ENCODE results near the gene B4GALT3. TPM values are rescaled to one million over a fixed set of nuclear protein-coding genes. Genes with fewer than 3 reads are reported as not detected.
A peak's percentile ranks its signal among the peaks of the same experiment; 100 is the strongest.

B4GALT3 gene
- polyA plus RNA-seq, 1 donor, result 38.4 TPM

- Histone ChIP-seq H3K36me3 (ENCODE audit: control insufficient read depth, insufficient read depth, low read length) (peaks cover 63% of the 10 kb centered on the region), H3K9me3 (ENCODE audit: control insufficient read depth, low read depth, low read length) (no peaks in the 10 kb centered on the region), H3K27ac (ENCODE audit: low read length) (no peak overlapping the region), H3K27me3 (ENCODE audit: control insufficient read depth, insufficient read depth, low read length) (no peaks in the 10 kb centered on the region), H3K4me1 (ENCODE audit: control insufficient read depth, insufficient read depth, low read length) (peaks cover 12% of the 10 kb centered on the region), H3K4me3 (ENCODE audit: low read length) (no peak overlapping the region)
- WGBS (ENCODE audit: insufficient coverage, low lambda C conversion rate), result no CpG with 5 or more reads among the region's 11 CpGs
- DNase-seq, result no peak
Observed at GRCh38 chr1:161173711-161174110, 3.6 kb downstream of the B4GALT3 start.

GRCh38 chr1:161172776-161173376, 4.4 kb downstream of the B4GALT3 start:
- no peaks in the 10 kb centered on the region for H3K27me3 ChIP-seq (ENCODE audit: control insufficient read depth, insufficient read depth, low read length)
- H3K4me3 ChIP-seq (ENCODE audit: low read length), result no peak overlapping the region
- H3K27ac ChIP-seq (ENCODE audit: low read length), result no peak overlapping the region
- peaks cover 67% of the 10 kb centered on the region for H3K36me3 ChIP-seq (ENCODE audit: control insufficient read depth, insufficient read depth, low read length)
- no peaks in the 10 kb centered on the region for H3K9me3 ChIP-seq (ENCODE audit: control insufficient read depth, low read depth, low read length)
- peaks cover 9% of the 10 kb centered on the region for H3K4me1 ChIP-seq (ENCODE audit: control insufficient read depth, insufficient read depth, low read length)
- DNase-seq, result no peak
- WGBS (ENCODE audit: insufficient coverage, low lambda C conversion rate), result 100% methylated on average over 1 of the region's 4 CpGs

- no peaks in the 10 kb centered on the region for H3K27me3 ChIP-seq (ENCODE audit: control insufficient read depth, insufficient read depth, low read length)
- no peak overlapping the region for H3K27ac ChIP-seq (ENCODE audit: low read length)
- no peak overlapping the region for H3K4me3 ChIP-seq (ENCODE audit: low read length)
- no peaks in the 10 kb centered on the region for H3K9me3 ChIP-seq (ENCODE audit: control insufficient read depth, low read depth, low read length)
- H3K36me3 ChIP-seq (ENCODE audit: control insufficient read depth, insufficient read depth, low read length), result peaks cover 68% of the 10 kb centered on the region
- WGBS (ENCODE audit: insufficient coverage, low lambda C conversion rate), result no CpG with 5 or more reads among the region's 1 CpG
- H3K4me1 ChIP-seq (ENCODE audit: control insufficient read depth, insufficient read depth, low read length), result peaks cover 8% of the 10 kb centered on the region
- DNase-seq, result no peak
Observed at GRCh38 chr1:161172349-161172748, 5.0 kb downstream of the B4GALT3 start.

GRCh38 chr1:161171696-161172095, 5.6 kb downstream of the B4GALT3 start:
- peaks cover 68% of the 10 kb centered on the region for H3K36me3 ChIP-seq (ENCODE audit: control insufficient read depth, insufficient read depth, low read length)
- no peak overlapping the region for H3K27ac ChIP-seq (ENCODE audit: low read length)
- H3K4me1 ChIP-seq (ENCODE audit: control insufficient read depth, insufficient read depth, low read length), result peaks cover 13% of the 10 kb centered on the region
- no CpG with 5 or more reads among the region's 12 CpGs for WGBS (ENCODE audit: insufficient coverage, low lambda C conversion rate)
- H3K9me3 ChIP-seq (ENCODE audit: control insufficient read depth, low read depth, low read length), result no peaks in the 10 kb centered on the region
- no peak overlapping the region for H3K4me3 ChIP-seq (ENCODE audit: low read length)
- H3K27me3 ChIP-seq (ENCODE audit: control insufficient read depth, insufficient read depth, low read length), result no peaks in the 10 kb centered on the region
- DNase-seq, result no peak

- peaks cover 68% of the 10 kb centered on the region for H3K36me3 ChIP-seq (ENCODE audit: control insufficient read depth, insufficient read depth, low read length)
- no CpG with 5 or more reads among the region's 5 CpGs for WGBS (ENCODE audit: insufficient coverage, low lambda C conversion rate)
Observed at GRCh38 chr1:161171191-161171590, 6.1 kb downstream of the B4GALT3 start.

GRCh38 chr1:161168906-161169305, 8.4 kb downstream of the B4GALT3 start:
- peaks cover 12% of the 10 kb centered on the region for H3K4me1 ChIP-seq (ENCODE audit: control insufficient read depth, insufficient read depth, low read length)
- H3K4me3 ChIP-seq (ENCODE audit: low read length), result no peak overlapping the region
- H3K27me3 ChIP-seq (ENCODE audit: control insufficient read depth, insufficient read depth, low read length), result no peaks in the 10 kb centered on the region
- peaks cover 60% of the 10 kb centered on the region for H3K36me3 ChIP-seq (ENCODE audit: control insufficient read depth, insufficient read depth, low read length)
- no peaks in the 10 kb centered on the region for H3K9me3 ChIP-seq (ENCODE audit: control insufficient read depth, low read depth, low read length)
- no peak for DNase-seq
- WGBS (ENCODE audit: insufficient coverage, low lambda C conversion rate), result no CpG with 5 or more reads among the region's 9 CpGs
- no peak overlapping the region for H3K27ac ChIP-seq (ENCODE audit: low read length)

More at GRCh38 chr1:161171191-161171590, 6.1 kb downstream of the B4GALT3 start:
- Histone ChIP-seq H3K27ac (ENCODE audit: low read length) (no peak overlapping the region), H3K4me3 (ENCODE audit: low read length) (no peak overlapping the region), H3K4me1 (ENCODE audit: control insufficient read depth, insufficient read depth, low read length) (peaks cover 9% of the 10 kb centered on the region), H3K9me3 (ENCODE audit: control insufficient read depth, low read depth, low read length) (no peaks in the 10 kb centered on the region), H3K27me3 (ENCODE audit: control insufficient read depth, insufficient read depth, low read length) (no peaks in the 10 kb centered on the region)
- DNase-seq, result no peak

GRCh38 chr1:161166669-161167548, 10.4 kb downstream of the B4GALT3 start:
- no peaks in the 10 kb centered on the region for H3K9me3 ChIP-seq (ENCODE audit: control insufficient read depth, low read depth, low read length)
- H3K4me1 ChIP-seq (ENCODE audit: control insufficient read depth, insufficient read depth, low read length), result peaks cover 18% of the 10 kb centered on the region
- peaks cover 55% of the 10 kb centered on the region for H3K36me3 ChIP-seq (ENCODE audit: control insufficient read depth, insufficient read depth, low read length)
- H3K4me3 ChIP-seq (ENCODE audit: low read length), result peak overlapping the region; percentile 63
- DNase-seq, result peak in 1 of 2 donors; percentile 33
- no CpG with 5 or more reads among the region's 33 CpGs for WGBS (ENCODE audit: insufficient coverage, low lambda C conversion rate)
- no peaks in the 10 kb centered on the region for H3K27me3 ChIP-seq (ENCODE audit: control insufficient read depth, insufficient read depth, low read length)
- peak overlapping the region; percentile 78 for H3K27ac ChIP-seq (ENCODE audit: low read length)

- H3K4me1 ChIP-seq (ENCODE audit: control insufficient read depth, insufficient read depth, low read length), result peaks cover 20% of the 10 kb centered on the region
- H3K27ac ChIP-seq (ENCODE audit: low read length), result peak within 1 kb of the TSS; percentile 78
- H3K27me3 ChIP-seq (ENCODE audit: control insufficient read depth, insufficient read depth, low read length), result no peaks in the 10 kb centered on the region
- H3K36me3 ChIP-seq (ENCODE audit: control insufficient read depth, insufficient read depth, low read length), result peaks cover 46% of the 10 kb centered on the region
- DNase-seq, result peak; percentile 97 to 99
- no CpG with 5 or more reads among the region's 54 CpGs for WGBS (ENCODE audit: insufficient coverage, low lambda C conversion rate)
- H3K4me3 ChIP-seq (ENCODE audit: low read length), result peak within 1 kb of the TSS; percentile 63
- H3K9me3 ChIP-seq (ENCODE audit: control insufficient read depth, low read depth, low read length), result no peaks in the 10 kb centered on the region
Observed at GRCh38 chr1:161165742-161166668, 11.3 kb downstream of the B4GALT3 start, which contains the start of gene PPOX. PPOX (plus strand) TSS chr1:161166426; CDS start chr1:161166848, 422 bp downstream.

GRCh38 chr1:161164901-161165610, 12.3 kb downstream of the B4GALT3 start:
- H3K27ac ChIP-seq (ENCODE audit: low read length), result peak overlapping the region; percentile 78
- no peak for DNase-seq
- no CpG with 5 or more reads among the region's 14 CpGs for WGBS (ENCODE audit: insufficient coverage, low lambda C conversion rate)
- peak overlapping the region; percentile 63 for H3K4me3 ChIP-seq (ENCODE audit: low read length)
- peaks cover 44% of the 10 kb centered on the region for H3K36me3 ChIP-seq (ENCODE audit: control insufficient read depth, insufficient read depth, low read length)
- no peaks in the 10 kb centered on the region for H3K27me3 ChIP-seq (ENCODE audit: control insufficient read depth, insufficient read depth, low read length)
- peaks cover 28% of the 10 kb centered on the region for H3K4me1 ChIP-seq (ENCODE audit: control insufficient read depth, insufficient read depth, low read length)
- H3K9me3 ChIP-seq (ENCODE audit: control insufficient read depth, low read depth, low read length), result no peaks in the 10 kb centered on the region

Measured in large intestine (tissue), 3 donors.